ENCODE measurements around the gene TOMM70.

- TF ChIP-seq CTCF (IDR thresholded peaks at IDR 0.05; ENCODE audit: insufficient read depth, low read length, poor library complexity, severe bottlenecking) (no peak), EZH2phosphoT487 (conservative IDR thresholded peaks at IDR 0.05; ENCODE audit: low read length) (no peak)
Measured at GRCh38 chr3:100389025-100389424, 11.9 kb downstream of the TOMM70 start.

Data from SU-DHL-6 (cell line).